CD4-positive, alpha-beta T cell (primary cell): ENCODE results near the gene HPCAL1. TPM values are rescaled to one million over a fixed set of nuclear protein-coding genes. Genes with fewer than 3 reads are reported as not detected.

Experiments
- ATAC-seq: fragments of 200-7000 bp; cut with Tn5 transposase; one replicate; pipeline ENCODE4 v1.10.0; 2022; ENCODE audit warnings: mild to moderate bottlenecking; ENCODE audit not compliant: poor library complexity
- CTCF ChIA-PET: fragments of 350-600 bp; sonication (Branson Sonifier 250); formaldehyde crosslinking; loops from one replicate; lab custom pipeline; 2021; ENCODE audit warnings: antibody characterized with exemption, inconsistent platforms; lab: Charles Lee
- POLR2A ChIA-PET: fragments of 350-600 bp; sonication (Branson Sonifier 250); formaldehyde crosslinking; loops from one replicate; lab custom pipeline; 2021; ENCODE audit warnings: antibody characterized with exemption, inconsistent platforms; lab: Charles Lee
- DNase-seq, 14 experiments: peaks; one replicate each; pipeline ENCODE4 v3.0.0-alpha.2; 2013 to 2020; ENCODE audit warnings: mixed read lengths in 2 of 14
- H3K27ac ChIP-seq, 2 donors: one replicate each; pipeline versions ENCODE4 v1.5.1 to v1.7.0; 2013; ENCODE audit warnings: low read length in 2 of 2, low read depth in 1 of 2, mild to moderate bottlenecking in 1 of 2
- H3K27me3 ChIP-seq, 2 experiments: 1 replicate in 1 of 2; 2 replicates in 1 of 2; pipeline versions ENCODE4 v1.6.1 to v1.7.0; 2013; ENCODE audit warnings: low read length in 2 of 2, control low read depth in 1 of 2, mild to moderate bottlenecking in 1 of 2, moderate library complexity in 1 of 2; ENCODE audit not compliant: insufficient read depth in 2 of 2, control insufficient read depth in 1 of 2
- H3K36me3 ChIP-seq: one replicate; pipeline ENCODE4 v1.6.1; 2013; ENCODE audit warnings: low read length, control low read depth; ENCODE audit not compliant: insufficient read depth
- H3K4me1 ChIP-seq: one replicate; pipeline ENCODE4 v1.6.1; 2013; ENCODE audit warnings: low read length, control low read depth; ENCODE audit not compliant: insufficient read depth
- H3K4me3 ChIP-seq: one replicate; pipeline ENCODE4 v1.5.1; 2013; ENCODE audit warnings: mild to moderate bottlenecking, low read length, moderate library complexity
- H3K9me3 ChIP-seq, 2 experiments: 1 replicate in 1 of 2; 2 replicates in 1 of 2; pipeline versions ENCODE4 v1.6.1 to v1.7.0; 2013; ENCODE audit warnings: low read length in 2 of 2, mild to moderate bottlenecking in 2 of 2, control low read depth in 1 of 2, moderate library complexity in 1 of 2; ENCODE audit not compliant: control insufficient read depth in 1 of 2, insufficient read depth in 1 of 2
- H3K27ac Mint-ChIP-seq: one replicate; pipeline ENCODE4 v1.8.0; 2020; ENCODE audit warnings: mixed read lengths
- H3K27me3 Mint-ChIP-seq: one replicate; pipeline ENCODE4 v1.8.0; 2021; ENCODE audit warnings: mixed read lengths
- H3K36me3 Mint-ChIP-seq: one replicate; pipeline ENCODE4 v1.8.0; 2021; ENCODE audit warnings: low read depth, mixed read lengths
- H3K4me1 Mint-ChIP-seq: one replicate; pipeline ENCODE4 v1.8.0; 2021; ENCODE audit warnings: low read depth, mixed read lengths
- H3K4me3 Mint-ChIP-seq: one replicate; pipeline ENCODE4 v1.8.0; 2020; ENCODE audit warnings: mild to moderate bottlenecking, mixed read lengths
- H3K9me3 Mint-ChIP-seq: one replicate; pipeline ENCODE4 v1.8.0; 2020; ENCODE audit warnings: mixed read lengths
- CTCF ChIP-seq: fragments of 200-600 bp; IDR thresholded peaks from one replicate; pipeline ENCODE4 v1.8.0; 2022; ENCODE audit warnings: antibody characterized with exemption, mild to moderate bottlenecking
- intact Hi-C, 2 experiments: fragments of 100-400 bp; cut with DNase I in 1 of 2; cut with micrococcal nuclease in 1 of 2; formaldehyde crosslinking; loops; one replicate each; pipeline versions ENCODE4 v1.15.1 to v1.9.0; 2023 to 2025; cut with DNase I, micrococcal nuclease
- total RNA-seq, 174 experiments: library from RNA in 2 of 174; stranded (reverse) in 2 of 174; gene quantifications; one replicate each; pipeline ENCODE4 v1.2.3 and lab custom pipeline; 2021 to 2026

Gene HPCAL1
- total RNA-seq, 2 experiments from 2014 or later: 24.9 to 27.9 TPM

- Histone ChIP-seq H3K4me1 (peaks cover 16% of the 10 kb centered on the region), H3K36me3 (no peaks in the 10 kb centered on the region), H3K27ac (no peak overlapping the region), H3K27me3 (no peaks in the 10 kb centered on the region), H3K4me3 (no peak overlapping the region), H3K9me3 (no peaks in the 10 kb centered on the region)
- POLR2A ChIA-PET: interaction anchor here (1.5 kb wide), 1 partner anchor 25 kb away, joined by 3 read pairs; no protein-coding TSS in a partner anchor
- no peak overlapping the region for H3K4me3 Mint-ChIP-seq
- TF ChIP-seq CTCF: no peak
- no peaks in the 10 kb centered on the region for H3K27me3 Mint-ChIP-seq
- ATAC-seq (no peak), DNase-seq (no peak)
- H3K36me3 Mint-ChIP-seq: no peaks in the 10 kb centered on the region
- peaks cover 6% of the 10 kb centered on the region for H3K4me1 Mint-ChIP-seq
- CTCF ChIA-PET: no interaction called here
- intact Hi-C loops: no loop called here
- H3K27ac Mint-ChIP-seq: no peak overlapping the region
- H3K9me3 Mint-ChIP-seq: no peaks in the 10 kb centered on the region
Observed at GRCh38 chr2:10276481-10277292, 26.0 kb upstream of the HPCAL1 start.

DNA sequence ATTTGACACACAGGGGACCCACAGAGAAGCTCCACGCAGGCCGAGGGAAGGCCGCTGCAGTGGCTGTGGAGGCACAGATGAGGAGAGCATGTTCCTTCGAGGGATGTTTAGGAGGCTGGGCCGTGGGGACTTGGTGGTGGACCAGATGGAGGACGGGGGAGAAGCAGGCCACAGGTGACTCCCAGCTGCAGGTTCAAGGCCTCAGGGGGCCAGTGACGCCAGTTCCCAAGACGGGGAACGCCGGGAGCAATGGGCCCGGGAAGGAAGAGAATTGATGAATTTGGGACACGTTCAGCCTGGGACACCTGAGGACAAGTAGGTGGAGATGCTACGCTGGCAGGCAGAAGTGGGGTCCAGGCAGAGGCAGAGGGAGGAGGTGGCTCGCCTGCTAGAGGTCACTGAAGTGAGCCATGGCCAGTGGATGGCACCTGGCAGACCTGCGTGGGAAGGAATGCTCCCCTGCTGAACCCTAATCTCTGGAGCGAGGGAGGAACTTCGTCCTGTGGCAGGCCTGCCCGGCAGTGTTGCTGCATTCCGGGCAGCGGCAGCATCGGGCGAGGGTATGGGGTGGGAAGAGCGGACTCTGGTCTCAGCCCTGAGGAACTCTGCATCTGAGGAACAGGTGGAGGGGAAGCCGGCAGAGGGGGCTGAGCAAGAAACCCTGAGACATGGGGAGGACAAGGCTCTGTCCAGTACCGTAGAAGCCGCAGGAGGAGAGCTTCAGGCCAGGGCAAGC is 25.2 kb upstream of the HPCAL1 start:
- Histone ChIP-seq H3K4me1 (peaks cover 17% of the 10 kb centered on the region), H3K9me3 (no peaks in the 10 kb centered on the region), H3K27ac (no peak overlapping the region), H3K36me3 (no peaks in the 10 kb centered on the region), H3K4me3 (no peak overlapping the region), H3K27me3 (no peaks in the 10 kb centered on the region)
- no peaks in the 10 kb centered on the region for H3K36me3 Mint-ChIP-seq
- H3K27me3 Mint-ChIP-seq: no peaks in the 10 kb centered on the region
- no peak for ATAC-seq
- H3K27ac Mint-ChIP-seq: no peak overlapping the region
- H3K4me1 Mint-ChIP-seq: peaks cover 6% of the 10 kb centered on the region
- ChIA-PET CTCF (no interaction called here), POLR2A (interaction anchor here (1.5 kb wide), 1 partner anchor 24 kb away, joined by 3 read pairs; no protein-coding TSS in a partner anchor)
- intact Hi-C loops: no loop called here
- no peak for TF ChIP-seq CTCF
- DNase-seq: no peak
- H3K4me3 Mint-ChIP-seq: no peak overlapping the region
- H3K9me3 Mint-ChIP-seq: no peaks in the 10 kb centered on the region

GRCh38 chr2:10278029-10278762 is 24.5 kb upstream of the HPCAL1 start:
- Histone ChIP-seq H3K9me3 (no peaks in the 10 kb centered on the region), H3K27me3 (no peaks in the 10 kb centered on the region), H3K27ac (no peak overlapping the region), H3K4me1 (peaks cover 24% of the 10 kb centered on the region), H3K4me3 (no peak overlapping the region), H3K36me3 (no peaks in the 10 kb centered on the region)
- Mint-ChIP-seq H3K4me3 (no peak overlapping the region), H3K27me3 (no peaks in the 10 kb centered on the region), H3K27ac (no peak overlapping the region), H3K36me3 (no peaks in the 10 kb centered on the region), H3K9me3 (no peaks in the 10 kb centered on the region), H3K4me1 (peaks cover 6% of the 10 kb centered on the region)
- CTCF ChIA-PET: no interaction called here
- intact Hi-C loops: no loop called here
- DNase-seq (peak in 4 of 14 experiments; percentile 18 to 74 (median 52)), ATAC-seq (peak; percentile 34)
- POLR2A ChIA-PET: no interaction called here
- no peak for TF ChIP-seq CTCF
